ENCODE measurements around the gene PLCB4.

Gene PLCB4

DNA sequence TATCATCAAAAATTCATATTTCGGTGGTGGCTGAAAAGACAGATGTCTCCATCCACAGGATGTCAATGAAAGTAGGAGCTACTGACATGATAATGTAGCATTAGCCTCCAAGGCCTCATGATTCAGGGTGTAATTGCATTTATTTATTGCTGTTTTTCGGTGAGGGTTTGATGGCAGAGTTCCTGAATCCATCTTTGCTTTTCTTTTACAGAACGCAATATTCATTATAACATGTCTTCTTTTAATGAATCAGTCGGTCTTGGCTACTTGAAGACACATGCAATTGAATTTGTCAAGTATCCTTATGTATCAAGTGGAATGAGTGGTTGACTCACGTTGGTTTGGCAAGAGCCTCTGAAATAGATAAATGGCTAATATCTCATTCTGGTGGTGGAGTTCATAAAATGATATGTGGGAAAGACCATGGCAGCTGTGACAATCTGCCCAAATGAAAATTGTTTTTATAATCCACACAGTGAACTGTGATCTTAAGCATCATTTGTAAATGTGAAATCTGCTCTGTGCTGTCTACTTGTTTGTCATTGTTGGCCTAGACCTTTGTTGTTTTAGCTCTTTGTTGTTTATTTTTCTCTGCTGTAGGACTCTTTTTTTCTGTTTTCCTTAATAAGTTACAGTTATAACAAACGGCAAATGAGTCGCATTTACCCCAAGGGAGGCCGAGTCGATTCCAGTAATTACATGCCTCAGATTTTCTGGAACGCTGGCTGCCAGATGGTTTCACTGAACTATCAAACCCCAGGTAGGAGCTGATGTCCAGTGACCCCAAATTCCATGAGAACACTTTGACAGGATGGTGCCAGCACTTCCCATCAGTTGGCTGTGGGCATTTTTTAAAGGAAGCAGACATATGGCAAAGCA is 339.8 kb downstream of the PLCB4 start:
- FAIRE-seq: no peak

DNA sequence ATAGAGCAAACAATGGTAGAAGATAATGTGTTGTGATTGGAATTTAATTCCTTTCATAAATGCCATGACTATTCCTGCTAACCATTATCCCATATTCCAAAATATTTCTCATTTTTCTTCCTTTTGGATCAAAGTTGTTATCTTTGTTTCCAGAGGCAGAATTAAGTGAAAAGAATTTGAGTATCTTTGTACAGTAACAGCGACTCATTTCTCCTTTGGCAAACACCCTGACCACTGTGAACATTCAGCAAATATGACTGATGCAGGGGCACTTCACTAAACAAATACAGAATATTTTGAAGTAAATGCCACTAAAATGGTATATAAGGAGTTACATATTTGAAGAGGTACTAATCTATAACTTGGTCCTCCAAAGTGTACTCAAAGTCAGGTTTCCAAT is 340.5 kb downstream of the PLCB4 start:
- no peak for FAIRE-seq

DNA sequence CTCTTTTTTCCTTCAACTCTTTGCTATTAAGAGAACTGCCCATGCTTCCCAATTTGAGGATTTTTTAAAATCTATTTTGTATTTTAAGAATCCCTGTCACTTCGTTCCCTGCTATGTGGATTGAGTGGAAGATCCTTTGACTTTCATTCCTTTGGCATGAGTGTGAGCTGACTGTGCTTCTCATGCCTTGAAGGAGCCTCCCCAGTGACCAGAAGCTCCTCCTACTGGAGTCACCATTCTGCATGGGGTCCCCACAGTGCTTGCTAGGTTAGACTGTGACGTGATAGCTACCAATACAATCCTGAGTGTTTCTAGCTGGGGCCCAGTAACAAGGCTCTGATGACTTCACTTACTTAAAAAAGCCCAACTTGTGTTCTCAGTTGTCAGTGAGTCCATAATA is 341.1 kb downstream of the PLCB4 start:
- no peak for FAIRE-seq

DNA sequence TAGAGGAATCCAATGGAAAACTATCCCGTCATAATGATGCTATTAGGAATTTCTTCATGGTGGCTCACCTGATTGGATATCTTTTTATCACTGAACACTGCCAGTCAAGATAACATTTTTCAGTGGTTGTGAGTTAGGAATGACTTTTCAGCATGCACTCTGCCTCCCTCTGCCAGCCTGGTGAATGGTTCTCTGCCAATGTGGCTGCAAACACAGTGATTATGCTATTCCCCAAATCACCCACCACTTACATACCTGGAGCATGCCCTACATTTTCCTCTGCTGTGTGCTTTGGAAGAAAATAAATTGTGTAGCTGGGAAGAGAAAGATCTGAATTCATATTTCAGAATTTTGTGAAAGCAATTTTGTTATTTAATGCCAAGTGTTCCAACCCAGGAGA is 342.9 kb downstream of the PLCB4 start:
- FAIRE-seq: no peak

DNA sequence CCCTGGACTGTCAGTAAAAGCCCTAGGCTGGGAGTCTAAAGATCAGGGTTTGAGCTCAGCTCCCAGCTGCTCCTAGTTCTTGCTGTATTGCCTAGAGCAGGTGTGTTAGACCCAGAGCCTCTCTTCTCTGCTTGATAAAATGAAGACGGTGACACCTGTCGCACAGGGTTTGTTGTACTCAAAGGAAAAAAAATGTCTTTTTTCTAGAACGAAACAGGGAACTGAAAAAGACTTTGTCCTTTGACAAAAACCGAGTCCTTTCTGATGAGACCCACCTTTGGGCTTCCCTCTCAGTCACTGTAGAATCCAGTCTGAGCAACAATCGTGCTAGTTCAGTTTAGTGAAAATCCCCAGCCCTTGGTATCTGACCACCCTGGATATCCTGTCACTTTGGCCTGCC is 343.4 kb downstream of the PLCB4 start:
- FAIRE-seq: no peak

- no peak for FAIRE-seq
These were observed 344.1 kb downstream of the PLCB4 start for GRCh38 chr20:9413001-9413400.

DNA sequence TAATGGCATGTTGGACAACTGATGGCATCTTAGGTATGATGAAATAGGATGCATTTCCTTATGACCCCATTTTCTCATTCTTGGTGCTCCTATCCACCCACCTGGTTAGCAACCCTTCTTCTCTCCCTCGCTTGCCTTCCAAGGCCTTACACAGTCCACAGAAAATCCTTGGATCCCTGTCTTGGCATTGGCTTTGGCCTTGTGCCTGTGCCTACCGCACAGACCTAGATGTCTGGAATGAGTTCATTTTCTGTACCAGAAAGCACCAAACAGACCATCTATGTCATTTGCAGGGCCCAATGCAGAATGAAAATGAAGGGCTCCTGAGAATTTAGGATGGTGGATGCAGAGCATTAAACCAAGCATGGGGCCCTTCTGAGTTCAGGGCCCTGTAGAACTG is 346.5 kb downstream of the PLCB4 start:
- FAIRE-seq: no peak

DNA sequence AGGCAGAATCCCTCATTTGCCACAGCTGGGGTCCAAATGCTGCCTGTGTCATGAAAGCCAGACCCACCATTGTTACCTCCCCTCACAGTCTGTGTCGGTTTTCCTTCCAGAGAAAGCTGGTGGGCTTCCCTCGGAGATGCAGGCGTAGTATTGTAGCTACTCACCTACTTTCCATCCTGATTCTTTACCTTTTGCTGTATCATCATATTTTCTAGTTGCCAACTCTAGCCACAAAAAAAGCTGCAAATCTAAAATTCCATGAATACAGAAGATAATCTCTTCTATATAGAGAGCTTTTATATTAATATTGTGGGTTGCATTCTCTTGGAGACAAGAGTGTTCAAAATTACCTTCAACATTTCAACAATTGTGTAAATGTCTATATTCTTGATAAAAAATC is 347.5 kb downstream of the PLCB4 start:
- no peak for FAIRE-seq

- FAIRE-seq: no peak
These were observed 348.8 kb downstream of the PLCB4 start for GRCh38 chr20:9417665-9418064.

- no peak for FAIRE-seq
These were observed 353.6 kb downstream of the PLCB4 start for GRCh38 chr20:9422321-9423057.

DNA sequence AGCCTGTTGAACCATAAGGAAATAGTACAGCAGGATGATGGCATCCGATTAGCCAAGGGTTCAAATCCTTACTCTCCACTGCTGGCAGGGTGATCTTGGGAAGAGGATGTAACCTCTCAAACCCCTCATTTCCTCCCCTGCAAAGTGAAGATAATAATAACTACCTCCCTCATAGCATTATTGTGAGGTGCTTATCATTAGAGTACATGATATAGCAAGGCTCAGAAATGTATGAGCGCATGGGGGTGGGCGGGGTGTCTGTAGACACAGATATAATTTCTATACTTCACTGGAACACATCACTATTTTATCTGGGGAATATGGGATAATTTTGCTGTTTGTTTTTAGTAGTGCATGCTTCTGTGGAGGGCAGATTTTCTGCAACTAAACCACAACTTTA is 355.7 kb downstream of the PLCB4 start:
- no peak for FAIRE-seq

DNA sequence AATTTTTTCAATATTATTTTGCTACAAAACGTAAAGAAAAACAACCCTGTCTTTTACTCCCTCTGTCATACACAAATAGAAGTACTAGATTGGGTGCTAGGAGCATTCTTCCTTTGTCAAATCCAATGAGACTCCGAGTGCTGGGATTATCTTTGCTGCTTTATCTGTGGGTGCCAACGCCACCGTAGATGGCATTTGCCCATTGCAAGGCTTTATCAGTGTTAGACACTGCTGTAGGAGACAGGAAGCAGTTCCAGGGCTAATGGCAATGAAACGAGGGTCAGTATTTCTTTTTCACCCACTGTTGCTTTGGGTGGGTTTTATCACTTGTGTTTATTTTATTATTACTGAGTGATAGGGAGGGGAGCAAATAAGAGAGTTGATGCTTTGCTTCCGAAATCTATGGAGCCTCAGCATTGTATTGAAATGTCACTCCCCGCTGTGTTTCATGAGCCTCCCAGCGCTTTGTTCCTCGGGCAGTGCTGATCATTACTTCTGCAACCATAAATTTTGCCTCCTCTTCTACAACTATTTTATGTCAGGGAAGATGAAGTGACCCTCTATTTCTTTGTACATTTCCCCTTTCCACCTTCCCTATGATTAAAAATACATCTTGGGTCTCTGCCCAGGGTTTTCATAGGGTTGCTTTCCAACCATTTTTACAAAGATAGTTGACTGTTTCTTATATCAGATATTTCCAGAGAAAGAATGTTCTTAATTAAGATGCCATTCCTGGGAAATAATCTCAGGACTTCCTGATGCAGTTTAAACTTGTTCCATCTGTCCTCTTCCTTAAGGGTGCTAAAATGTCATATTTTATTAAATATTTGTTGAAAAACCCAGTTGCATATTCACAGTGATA is 358.8 kb downstream of the PLCB4 start:
- no peak for FAIRE-seq

DNA sequence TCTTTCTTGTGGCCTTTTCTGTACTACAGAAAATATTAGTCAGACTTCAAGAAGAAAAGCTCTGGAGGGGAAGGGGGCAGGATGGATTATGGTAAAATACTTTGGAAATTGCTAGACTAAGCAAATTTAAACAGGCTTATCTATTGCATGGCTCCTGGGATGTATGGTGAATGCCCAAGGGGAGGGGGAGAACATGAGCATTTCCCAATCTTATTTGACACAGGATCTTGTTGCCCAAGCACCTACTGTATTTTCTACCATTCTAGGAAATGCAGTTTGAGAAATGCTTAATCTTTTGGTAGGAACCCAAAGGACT is 359.4 kb downstream of the PLCB4 start:
- no peak for FAIRE-seq

DNA sequence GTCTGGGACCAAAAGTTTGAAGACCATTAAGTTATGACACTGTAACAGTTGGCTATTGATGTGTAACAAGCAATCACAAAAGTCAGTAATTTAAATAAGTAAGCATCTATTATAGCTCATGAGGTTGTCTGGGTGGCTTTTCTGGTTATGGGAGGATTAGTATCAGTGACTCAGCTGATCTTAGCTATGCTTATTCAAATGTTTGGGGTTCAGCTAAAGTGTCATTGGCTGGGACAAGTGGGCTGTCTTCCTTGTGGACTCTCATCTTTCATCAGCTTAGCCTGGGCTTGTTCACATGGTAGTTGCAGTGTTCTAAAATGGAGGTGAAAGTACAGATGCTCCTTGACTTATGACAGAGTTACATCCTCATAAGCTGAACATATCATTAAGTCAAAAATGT is 370.9 kb downstream of the PLCB4 start:
- no peak for FAIRE-seq

DNA sequence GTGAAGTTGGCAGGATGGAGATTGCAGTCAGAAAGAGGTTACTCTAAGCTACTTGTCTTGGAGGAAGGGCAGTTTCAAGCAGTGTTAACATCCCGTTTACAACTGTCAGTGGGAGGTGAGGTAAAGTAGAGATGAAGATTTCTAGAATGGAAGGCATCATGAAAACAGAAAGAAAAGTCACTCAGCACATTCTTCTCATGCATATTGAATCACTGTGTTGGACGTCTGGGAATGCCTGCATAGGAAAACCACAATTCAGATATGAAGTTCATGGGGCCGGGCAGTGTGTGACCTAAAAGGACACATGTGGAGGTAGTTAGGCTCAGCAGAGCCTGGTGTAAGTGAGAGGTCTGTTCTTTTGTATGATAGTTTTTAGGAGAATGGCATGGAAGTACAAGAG is 372.0 kb downstream of the PLCB4 start:
- no peak for FAIRE-seq

- FAIRE-seq: no peak
These were observed 373.1 kb downstream of the PLCB4 start for GRCh38 chr20:9441948-9442347.

GRCh38 chr20:9442858-9443257 is 374.0 kb downstream of the PLCB4 start:
- FAIRE-seq: peak; percentile 100

- FAIRE-seq: no peak
These were observed 376.0 kb downstream of the PLCB4 start for GRCh38 chr20:9444921-9445320.

DNA sequence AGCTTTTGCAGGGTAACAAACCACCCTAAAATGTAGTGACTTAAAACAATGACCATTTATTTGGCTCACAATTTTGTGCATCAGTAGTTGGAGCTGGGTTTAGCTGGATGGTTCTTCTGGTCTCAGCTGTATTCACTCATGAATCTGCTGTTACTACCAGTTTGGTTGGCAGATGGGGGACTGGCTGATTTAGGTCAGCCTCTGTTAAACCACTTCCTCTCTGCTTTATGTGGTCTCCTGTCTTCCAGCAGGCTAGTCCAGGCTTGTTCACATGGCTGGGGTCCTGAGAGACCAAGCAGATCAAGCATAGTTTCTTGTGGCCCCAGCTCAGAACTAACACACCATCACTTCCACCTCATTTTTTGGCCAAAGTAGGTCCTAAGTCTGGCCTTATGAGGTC is 378.3 kb downstream of the PLCB4 start:
- FAIRE-seq: no peak

GRCh38 chr20:9453201-9453600 is 384.3 kb downstream of the PLCB4 start:
- FAIRE-seq: no peak

- no peak for FAIRE-seq
These were observed 385.9 kb downstream of the PLCB4 start for GRCh38 chr20:9454791-9455190.

GRCh38 chr20:9457136-9457535 is 388.2 kb downstream of the PLCB4 start:
- no peak for FAIRE-seq

GRCh38 chr20:9458138-9458796 is 389.4 kb downstream of the PLCB4 start:
- no peak for FAIRE-seq
